Measurements from ENCODE around the gene OR1I1. TPM values are rescaled to one million over a fixed set of nuclear protein-coding genes. Genes with fewer than 3 reads are reported as not detected.

Gene OR1I1
- total RNA-seq, 1 donor from 2014 or later: not detected

DNA sequence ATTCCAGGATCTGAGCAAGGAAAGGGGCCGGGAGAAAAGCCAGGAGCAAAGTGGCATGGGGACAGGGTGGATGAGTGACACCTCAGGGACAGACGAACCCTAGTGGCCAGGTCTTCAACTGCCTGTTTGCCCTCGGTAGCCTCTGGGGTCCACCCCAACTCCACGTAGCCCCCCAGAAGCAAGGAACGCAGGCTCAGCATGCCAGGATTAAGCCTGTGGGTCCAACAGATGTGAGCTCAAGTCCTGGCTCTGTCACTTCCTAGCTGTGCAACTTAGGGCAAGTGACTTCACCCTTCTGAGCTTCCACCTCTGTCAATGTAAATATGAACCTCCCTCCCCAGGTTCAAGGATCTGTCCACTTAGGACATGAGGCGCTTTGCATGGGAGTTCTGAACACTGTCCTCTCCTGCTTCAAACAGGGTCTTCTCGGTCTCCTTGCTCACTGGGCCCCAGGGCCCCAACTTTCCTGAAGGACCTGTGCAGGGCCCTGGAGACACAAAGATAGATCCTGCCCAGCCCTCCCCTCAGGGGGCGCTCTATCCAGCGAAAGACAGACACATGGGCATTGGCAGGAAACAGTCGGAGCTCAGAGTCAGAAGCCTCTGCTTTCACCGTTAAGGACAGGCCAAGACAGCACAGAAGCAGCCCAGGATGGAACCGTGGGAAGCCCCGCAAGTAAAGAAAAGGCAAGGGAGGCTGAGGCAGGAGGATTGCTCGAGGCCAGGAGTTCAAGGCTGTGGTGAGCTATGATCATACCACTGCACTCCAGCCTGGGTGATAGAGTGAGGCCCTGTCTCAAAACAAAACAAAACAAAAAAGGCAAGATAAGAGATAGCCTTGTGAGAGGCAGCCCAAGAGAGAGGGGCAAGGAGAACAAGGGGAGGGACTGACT lies 38.4 kb downstream of the OR1I1 start:
- TF ChIP-seq, protein P1, sequence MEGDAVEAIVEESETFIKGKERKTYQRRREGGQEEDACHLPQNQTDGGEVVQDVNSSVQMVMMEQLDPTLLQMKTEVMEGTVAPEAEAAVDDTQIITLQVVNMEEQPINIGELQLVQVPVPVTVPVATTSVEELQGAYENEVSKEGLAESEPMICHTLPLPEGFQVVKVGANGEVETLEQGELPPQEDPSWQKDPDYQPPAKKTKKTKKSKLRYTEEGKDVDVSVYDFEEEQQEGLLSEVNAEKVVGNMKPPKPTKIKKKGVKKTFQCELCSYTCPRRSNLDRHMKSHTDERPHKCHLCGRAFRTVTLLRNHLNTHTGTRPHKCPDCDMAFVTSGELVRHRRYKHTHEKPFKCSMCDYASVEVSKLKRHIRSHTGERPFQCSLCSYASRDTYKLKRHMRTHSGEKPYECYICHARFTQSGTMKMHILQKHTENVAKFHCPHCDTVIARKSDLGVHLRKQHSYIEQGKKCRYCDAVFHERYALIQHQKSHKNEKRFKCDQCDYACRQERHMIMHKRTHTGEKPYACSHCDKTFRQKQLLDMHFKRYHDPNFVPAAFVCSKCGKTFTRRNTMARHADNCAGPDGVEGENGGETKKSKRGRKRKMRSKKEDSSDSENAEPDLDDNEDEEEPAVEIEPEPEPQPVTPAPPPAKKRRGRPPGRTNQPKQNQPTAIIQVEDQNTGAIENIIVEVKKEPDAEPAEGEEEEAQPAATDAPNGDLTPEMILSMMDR (IDR thresholded peaks at IDR 0.05): no peak
- peaks cover 71% of the 10 kb centered on the region for H3K36me3 ChIP-seq
- H3K27me3 ChIP-seq (ENCODE audit: low read depth): no peaks in the 10 kb centered on the region
- intact Hi-C loops (cut with DNase I): no loop called here
- ATAC-seq (no peak), DNase-seq (no peak)
- H3K4me1 ChIP-seq: peaks cover 15% of the 10 kb centered on the region
- H3K9me3 ChIP-seq: no peaks in the 10 kb centered on the region
- no peak overlapping the region for H3K4me3 ChIP-seq
- no peak overlapping the region for H3K27ac ChIP-seq

DNA sequence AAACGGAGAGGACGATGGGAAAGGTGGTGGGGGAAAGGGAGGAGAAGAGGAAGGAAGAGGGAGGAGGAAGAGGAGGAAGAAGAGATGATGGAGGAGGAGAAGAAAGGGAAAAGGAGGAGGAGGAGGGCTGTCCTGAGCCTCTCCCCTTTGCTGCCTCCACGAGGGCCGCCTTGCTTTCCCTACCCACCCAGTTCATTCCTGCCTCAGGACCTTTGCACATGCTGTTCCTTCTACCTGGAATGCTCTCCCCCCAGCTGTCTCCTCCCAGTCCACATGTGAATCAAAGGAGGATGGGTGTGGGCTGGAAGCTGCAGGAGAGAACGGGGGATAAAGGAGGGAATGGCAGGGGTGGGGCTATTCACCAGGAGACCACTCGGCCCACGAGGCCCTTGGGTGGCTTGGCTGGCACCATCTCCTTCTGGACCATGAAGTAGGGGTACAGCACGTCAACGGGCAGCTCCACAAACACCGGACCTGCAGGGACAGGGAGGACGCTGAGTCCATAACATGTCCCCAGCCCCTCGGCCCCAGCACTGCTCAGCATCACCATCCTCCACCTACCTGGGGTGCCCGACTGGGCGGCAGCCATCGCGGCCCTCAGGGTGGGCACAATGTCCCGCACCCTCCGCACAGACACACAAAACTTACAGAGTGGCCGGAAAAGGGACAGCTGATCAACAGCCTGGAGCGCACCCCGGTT lies 40.5 kb downstream of the OR1I1 start:
- H3K27me3 ChIP-seq (ENCODE audit: low read depth): no peaks in the 10 kb centered on the region
- TF ChIP-seq, protein P1 (IDR thresholded peaks at IDR 0.05): no peak
- DNase-seq: no peak
- H3K9me3 ChIP-seq: no peaks in the 10 kb centered on the region
- ATAC-seq: no peak
- intact Hi-C loops (cut with DNase I): no loop called here
- H3K36me3 ChIP-seq: peaks cover 50% of the 10 kb centered on the region
- H3K4me3 ChIP-seq: no peak overlapping the region
- H3K4me1 ChIP-seq: peaks cover 22% of the 10 kb centered on the region
- H3K27ac ChIP-seq: no peak overlapping the region

DNA sequence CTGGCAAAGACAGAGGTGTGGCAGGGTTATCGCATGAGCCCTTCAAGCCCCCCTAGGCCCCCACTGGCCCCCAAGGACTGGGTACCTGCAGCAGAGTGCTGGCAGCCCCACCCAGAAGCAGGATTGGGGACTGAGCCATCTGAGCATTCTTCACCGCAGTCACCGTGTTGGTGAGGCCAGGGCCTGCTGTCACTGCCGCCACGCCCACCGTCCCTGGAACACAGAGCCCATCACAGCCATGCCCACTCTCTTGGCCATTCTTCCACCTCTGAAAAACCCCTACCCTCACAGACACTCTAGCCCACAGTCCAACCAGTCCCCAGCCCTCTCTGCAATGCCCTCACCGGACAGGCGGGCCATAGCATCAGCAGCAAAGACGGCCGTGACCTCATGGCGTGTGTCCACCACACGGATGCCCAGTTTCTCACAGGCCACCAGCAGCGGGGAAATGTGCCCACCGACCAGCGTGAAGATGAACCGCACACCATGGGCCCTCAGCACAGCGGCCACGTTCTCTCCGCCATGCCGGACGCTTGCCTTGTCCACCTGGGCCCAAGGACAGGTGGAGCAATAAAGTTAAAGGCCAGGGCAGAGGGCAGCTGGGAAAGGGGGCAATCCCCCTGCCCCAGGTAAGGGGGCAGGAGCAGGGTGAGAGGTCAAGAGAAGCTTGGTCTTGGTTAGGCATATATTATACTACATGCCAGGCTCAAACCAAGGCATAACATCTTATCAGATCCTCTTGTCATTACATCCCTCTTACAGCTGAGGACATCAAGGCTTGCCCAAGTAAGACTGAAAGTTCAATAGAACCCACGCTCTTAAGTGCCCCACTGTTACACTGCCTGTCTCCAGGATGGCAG lies 41.2 kb downstream of the OR1I1 start:
- DNase-seq (no peak), ATAC-seq (no peak)
- H3K4me1 ChIP-seq: peaks cover 22% of the 10 kb centered on the region
- intact Hi-C loops (cut with DNase I): no loop called here
- TF ChIP-seq, protein P1 (IDR thresholded peaks at IDR 0.05): no peak
- no peaks in the 10 kb centered on the region for H3K27me3 ChIP-seq (ENCODE audit: low read depth)
- no peaks in the 10 kb centered on the region for H3K9me3 ChIP-seq
- H3K36me3 ChIP-seq: peaks cover 42% of the 10 kb centered on the region
- no peak overlapping the region for H3K4me3 ChIP-seq
- no peak overlapping the region for H3K27ac ChIP-seq

DNA sequence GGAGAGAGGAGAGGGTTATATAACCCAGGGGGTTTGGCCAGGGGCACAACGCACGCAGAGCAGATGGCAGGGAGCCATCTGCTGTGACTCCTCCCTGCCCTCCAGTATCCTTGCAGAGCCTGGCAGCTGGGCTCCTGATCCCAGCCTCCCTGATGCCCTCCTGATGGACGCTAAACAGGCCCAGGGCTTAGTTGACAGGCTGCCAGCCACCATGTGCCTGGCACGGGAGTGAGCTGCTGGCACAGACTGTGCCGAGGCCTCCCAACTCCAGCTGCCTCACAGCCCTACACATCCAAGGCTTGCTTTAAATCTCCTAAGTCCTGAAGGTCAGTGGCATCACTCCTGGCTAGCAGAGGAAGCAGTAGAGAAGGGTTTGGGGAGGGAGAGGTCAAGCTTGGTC lies 41.9 kb downstream of the OR1I1 start:
- peak in 1 of 2 donors; percentile 2 for ATAC-seq

More for the DNA sequence above, 41.9 kb downstream of the OR1I1 start:
- TF ChIP-seq, protein P1 (IDR thresholded peaks at IDR 0.05): no peak
- H3K27me3 ChIP-seq (ENCODE audit: low read depth): no peaks in the 10 kb centered on the region
- no peak overlapping the region for H3K4me3 ChIP-seq
- peaks cover 36% of the 10 kb centered on the region for H3K36me3 ChIP-seq
- H3K27ac ChIP-seq: no peak overlapping the region
- no peaks in the 10 kb centered on the region for H3K9me3 ChIP-seq
- peak; percentile 53 for DNase-seq
- peaks cover 22% of the 10 kb centered on the region for H3K4me1 ChIP-seq
- intact Hi-C loops (cut with DNase I): no loop called here
